ENCODE data around the gene PLCG2. TPM values are rescaled to one million over a fixed set of nuclear protein-coding genes. Genes with fewer than 3 reads are reported as not detected.

PLCG2 gene
- total RNA-seq, 1 experiment from 2014 or later: 14.4 TPM

DNA sequence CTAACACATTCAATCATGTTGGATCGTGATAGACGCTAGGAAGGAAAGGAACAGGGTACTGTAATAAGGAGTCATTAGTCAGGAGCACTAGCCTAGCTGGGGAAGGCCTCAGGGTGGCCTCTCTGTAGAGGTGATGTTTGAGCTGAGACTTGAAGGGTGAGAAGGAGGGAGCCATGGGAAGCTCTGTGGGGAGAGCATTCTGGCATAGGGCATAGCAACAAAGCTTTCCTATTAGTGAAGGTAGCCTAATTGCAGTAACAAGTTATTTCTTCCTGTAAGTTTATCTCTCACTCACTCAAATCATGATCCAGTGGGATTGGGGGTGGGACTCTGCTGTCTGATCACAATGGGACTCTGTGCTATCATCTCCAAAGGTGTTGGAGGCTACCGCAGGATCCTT lies 16.1 kb downstream of the PLCG2 start:
- no peak overlapping the region for H3K27ac Mint-ChIP-seq (ENCODE audit: unreplicated experiment)
- Histone ChIP-seq H3K4me3 (ENCODE audit: low read depth, low read length) (no peak overlapping the region), H3K27me3 (replicated peaks; ENCODE audit: control insufficient read depth, insufficient read depth, low read length) (no peaks in the 10 kb centered on the region), H3K4me1 (no peaks in the 10 kb centered on the region), H3K36me3 (ENCODE audit: control insufficient read depth, insufficient read depth, low read length) (no peaks in the 10 kb centered on the region), H3K9me3 (no peaks in the 10 kb centered on the region)
- BruUV-seq (replicated peaks): no TSS peak
- TF ChIP-seq, protein P1, sequence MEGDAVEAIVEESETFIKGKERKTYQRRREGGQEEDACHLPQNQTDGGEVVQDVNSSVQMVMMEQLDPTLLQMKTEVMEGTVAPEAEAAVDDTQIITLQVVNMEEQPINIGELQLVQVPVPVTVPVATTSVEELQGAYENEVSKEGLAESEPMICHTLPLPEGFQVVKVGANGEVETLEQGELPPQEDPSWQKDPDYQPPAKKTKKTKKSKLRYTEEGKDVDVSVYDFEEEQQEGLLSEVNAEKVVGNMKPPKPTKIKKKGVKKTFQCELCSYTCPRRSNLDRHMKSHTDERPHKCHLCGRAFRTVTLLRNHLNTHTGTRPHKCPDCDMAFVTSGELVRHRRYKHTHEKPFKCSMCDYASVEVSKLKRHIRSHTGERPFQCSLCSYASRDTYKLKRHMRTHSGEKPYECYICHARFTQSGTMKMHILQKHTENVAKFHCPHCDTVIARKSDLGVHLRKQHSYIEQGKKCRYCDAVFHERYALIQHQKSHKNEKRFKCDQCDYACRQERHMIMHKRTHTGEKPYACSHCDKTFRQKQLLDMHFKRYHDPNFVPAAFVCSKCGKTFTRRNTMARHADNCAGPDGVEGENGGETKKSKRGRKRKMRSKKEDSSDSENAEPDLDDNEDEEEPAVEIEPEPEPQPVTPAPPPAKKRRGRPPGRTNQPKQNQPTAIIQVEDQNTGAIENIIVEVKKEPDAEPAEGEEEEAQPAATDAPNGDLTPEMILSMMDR (IDR thresholded peaks at IDR 0.05; ENCODE audit: insufficient read depth in 1 of 2, low read depth in 1 of 2, low read length in 1 of 2, severe bottlenecking in 1 of 2, unreplicated experiment in 1 of 2): no peak
- CTCF ChIA-PET: no interaction called here
- H3K4me1 Mint-ChIP-seq (ENCODE audit: low read depth, unreplicated experiment): no peaks in the 10 kb centered on the region
- no peaks in the 10 kb centered on the region for H3K9me3 Mint-ChIP-seq (ENCODE audit: unreplicated experiment)
- no peaks in the 10 kb centered on the region for H3K27me3 Mint-ChIP-seq (ENCODE audit: insufficient read depth, unreplicated experiment)
- intact Hi-C loops (cut with micrococcal nuclease; ENCODE audit: unreplicated experiment): loop anchor here (5.0 kb wide), 1 partner anchor 77 kb away; no protein-coding TSS in a partner anchor
- H3K4me3 Mint-ChIP-seq (ENCODE audit: unreplicated experiment): no peak overlapping the region
- no peaks in the 10 kb centered on the region for H3K36me3 Mint-ChIP-seq (ENCODE audit: insufficient read depth, unreplicated experiment)
- no peak for DNase-seq
- POLR2A ChIA-PET: no interaction called here

DNA sequence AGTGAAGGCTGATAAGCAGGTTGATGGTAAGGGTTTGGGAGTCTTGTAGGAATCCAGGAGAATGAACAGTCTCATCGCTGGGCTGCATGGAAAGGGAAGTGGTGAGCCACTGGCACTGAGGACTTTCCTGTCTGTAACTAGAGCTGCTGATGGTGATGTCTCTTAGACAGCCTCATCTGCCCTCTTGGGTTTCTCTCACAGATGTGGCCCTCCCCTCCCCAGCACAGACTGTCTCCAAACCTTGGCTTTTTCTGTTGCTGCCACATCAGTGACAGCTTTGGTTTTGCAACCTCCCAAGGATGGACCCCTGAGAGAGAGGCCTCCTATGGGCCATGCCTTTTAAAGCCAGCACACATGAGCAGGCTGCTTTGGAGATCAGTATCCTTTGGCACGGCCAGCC lies 16.9 kb downstream of the PLCG2 start:
- no peaks in the 10 kb centered on the region for H3K27me3 Mint-ChIP-seq (ENCODE audit: insufficient read depth, unreplicated experiment)
- CTCF ChIA-PET: no interaction called here
- H3K36me3 Mint-ChIP-seq (ENCODE audit: insufficient read depth, unreplicated experiment): no peaks in the 10 kb centered on the region
- TF ChIP-seq, protein P1 (IDR thresholded peaks at IDR 0.05; ENCODE audit: insufficient read depth in 1 of 2, low read depth in 1 of 2, low read length in 1 of 2, severe bottlenecking in 1 of 2, unreplicated experiment in 1 of 2): no peak
- Histone ChIP-seq H3K9me3 (no peaks in the 10 kb centered on the region), H3K4me1 (no peaks in the 10 kb centered on the region), H3K36me3 (ENCODE audit: control insufficient read depth, insufficient read depth, low read length) (no peaks in the 10 kb centered on the region), H3K27me3 (replicated peaks; ENCODE audit: control insufficient read depth, insufficient read depth, low read length) (no peaks in the 10 kb centered on the region), H3K4me3 (ENCODE audit: low read depth, low read length) (no peak overlapping the region)
- H3K4me1 Mint-ChIP-seq (ENCODE audit: low read depth, unreplicated experiment): no peaks in the 10 kb centered on the region
- H3K4me3 Mint-ChIP-seq (ENCODE audit: unreplicated experiment): no peak overlapping the region
- no peaks in the 10 kb centered on the region for H3K9me3 Mint-ChIP-seq (ENCODE audit: unreplicated experiment)
- BruUV-seq (replicated peaks): no TSS peak
- no peak for DNase-seq
- H3K27ac Mint-ChIP-seq (ENCODE audit: unreplicated experiment): no peak overlapping the region
- POLR2A ChIA-PET: no interaction called here
- intact Hi-C loops (cut with micrococcal nuclease; ENCODE audit: unreplicated experiment): loop anchor here (5.0 kb wide), 1 partner anchor 76 kb away; no protein-coding TSS in a partner anchor

DNA sequence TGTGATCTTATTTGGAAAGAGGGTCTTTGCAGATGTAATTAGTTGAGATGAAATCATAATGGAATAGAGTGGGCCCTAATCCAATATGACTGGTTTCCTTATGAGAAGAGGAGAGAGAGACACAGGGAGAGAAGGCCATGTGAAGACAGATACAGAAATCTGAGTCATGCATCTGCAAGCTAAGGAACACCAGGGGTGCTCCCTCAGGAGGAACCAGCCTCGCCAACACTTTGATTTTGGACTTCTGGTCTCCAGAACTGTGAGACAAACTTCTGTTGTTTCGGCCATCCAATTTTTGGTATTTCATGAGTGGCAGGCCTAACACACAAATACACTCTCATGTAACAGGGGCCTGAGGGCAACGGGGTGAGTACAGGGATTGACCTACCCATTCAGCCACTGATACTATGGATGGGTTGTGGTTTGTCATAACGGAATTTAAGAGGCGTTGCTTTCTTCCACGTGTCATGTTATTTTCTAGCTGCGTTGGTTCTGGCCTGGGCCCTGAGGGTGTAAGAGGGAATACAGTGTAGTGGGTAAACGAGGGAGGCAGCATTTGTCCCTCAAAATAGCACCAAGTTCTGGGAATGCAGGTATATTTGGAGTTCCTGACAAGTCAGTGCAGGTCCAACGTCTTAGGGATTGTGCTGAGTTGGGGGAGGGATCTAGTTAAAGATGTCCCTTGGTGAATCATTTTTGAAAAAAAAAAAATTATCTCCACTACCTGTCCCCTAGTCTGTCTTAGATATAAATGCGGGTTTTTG lies 17.7 kb downstream of the PLCG2 start:
- intact Hi-C loops (cut with micrococcal nuclease; ENCODE audit: unreplicated experiment): loop anchor here (5.0 kb wide), 1 partner anchor 76 kb away; no protein-coding TSS in a partner anchor
- BruUV-seq (replicated peaks): no TSS peak
- Histone ChIP-seq H3K36me3 (ENCODE audit: control insufficient read depth, insufficient read depth, low read length) (no peaks in the 10 kb centered on the region), H3K4me1 (no peaks in the 10 kb centered on the region), H3K27me3 (replicated peaks; ENCODE audit: control insufficient read depth, insufficient read depth, low read length) (no peaks in the 10 kb centered on the region), H3K4me3 (ENCODE audit: low read depth, low read length) (no peak overlapping the region), H3K9me3 (no peaks in the 10 kb centered on the region)
- Mint-ChIP-seq H3K4me1 (ENCODE audit: low read depth, unreplicated experiment) (no peaks in the 10 kb centered on the region), H3K9me3 (ENCODE audit: unreplicated experiment) (no peaks in the 10 kb centered on the region), H3K36me3 (ENCODE audit: insufficient read depth, unreplicated experiment) (no peaks in the 10 kb centered on the region), H3K27me3 (ENCODE audit: insufficient read depth, unreplicated experiment) (no peaks in the 10 kb centered on the region), H3K27ac (ENCODE audit: unreplicated experiment) (no peak overlapping the region), H3K4me3 (ENCODE audit: unreplicated experiment) (no peak overlapping the region)
- POLR2A ChIA-PET: no interaction called here
- CTCF ChIA-PET: no interaction called here
- TF ChIP-seq, protein P1 (IDR thresholded peaks at IDR 0.05; ENCODE audit: insufficient read depth in 1 of 2, low read depth in 1 of 2, low read length in 1 of 2, severe bottlenecking in 1 of 2, unreplicated experiment in 1 of 2): no peak
- DNase-seq: no peak

Measured in Caco-2 (cell line).